Measurements from ENCODE around the gene ACOT11.

- TF ChIP-seq CTCF (IDR thresholded peaks at IDR 0.05) (no peak), POLR2A (IDR thresholded peaks at IDR 0.05) (no peak)
These were observed 53.1 kb downstream of the ACOT11 start for GRCh38 chr1:54600947-54601721.
